H1 (cell line): ENCODE data around the gene ZFAND6. TPM values are rescaled to one million over a fixed set of nuclear protein-coding genes. Genes with fewer than 3 reads are reported as not detected.

ENCODE experiments used
- ASH2L ChIP-seq: fragments of 200-600, 300-600 bp; sonication (generic); IDR thresholded peaks from one replicate; pipeline ENCODE4 v1.7.1; 2017; ENCODE audit warnings: low read length
- EP300 ChIP-seq, 2 experiments: IDR thresholded peaks; 1 replicate in 1 of 2; 2 replicates in 1 of 2; pipeline ENCODE4 v1.6.1; 2011 to 2012; ENCODE audit warnings: low read depth in 2 of 2, low read length in 2 of 2, mild to moderate bottlenecking in 2 of 2, borderline replicate concordance in 1 of 2, inconsistent platforms in 1 of 2, moderate library complexity in 1 of 2
- JUN ChIP-seq: IDR thresholded peaks from 2 replicates; pipeline ENCODE4 v1.6.1; 2011; ENCODE audit warnings: low read depth, mild to moderate bottlenecking, improper control_type of control experiment, low read length
- POLR2AphosphoS5 ChIP-seq: IDR thresholded peaks from 2 replicates; pipeline ENCODE4 v1.6.1; 2011; ENCODE audit warnings: low read depth, low read length
- SIX5 ChIP-seq: IDR thresholded peaks from 2 replicates; pipeline ENCODE4 v1.6.1; 2011; ENCODE audit warnings: mild to moderate bottlenecking, low read depth, low read length
- SP4 ChIP-seq: IDR thresholded peaks from 2 replicates; pipeline ENCODE4 v1.6.1; 2012; ENCODE audit warnings: low read length, inconsistent platforms
- polyA plus RNA-seq, 7 experiments: library from polyadenylated mRNA; depleted of rRNA in 3 of 7; stranded (reverse) in 5 of 7; unstranded in 2 of 7; fragments of >200 nt in 5 of 7; fragments of 200-250 nt in 2 of 7; gene quantifications; 1 replicate in 5 of 7; 2 replicates in 1 of 7; 4 replicates in 1 of 7; pipeline versions ENCODE4 v1.2.1 to v1.2.3, GENCODE V29; 2011 to 2013; ENCODE audit warnings: missing spikeins in 2 of 7, mixed read lengths in 2 of 7
- total RNA-seq: library from RNA; stranded (reverse); fragmentation: NEBNext Ultra II Directional; extraction: Animal tissue kit (Norgen Biotek cat#: 25700); gene quantifications from 2 replicates; pipeline ENCODE4 v1.2.1, GENCODE V29; 2021
- TF ChIP-seq, protein P1 (sequence below), 3 experiments: IDR thresholded peaks; 1 replicate in 2 of 3; 2 replicates in 1 of 3; pipeline versions ENCODE4 v1.5.1 to v1.6.1; 2011; ENCODE audit warnings: low read length in 3 of 3, mild to moderate bottlenecking in 3 of 3, inconsistent platforms in 2 of 3, low read depth in 1 of 3, moderate library complexity in 1 of 3; ENCODE audit not compliant: insufficient read depth in 1 of 3; ENCODE audit errors: control extremely low read depth in 1 of 3

ZFAND6 gene
- total and polyA plus RNA-seq, 2 of the 8 experiments (the other 6 are each of a cell fraction or from before 2014, with no cell fraction given): 136 to 237 TPM

DNA sequence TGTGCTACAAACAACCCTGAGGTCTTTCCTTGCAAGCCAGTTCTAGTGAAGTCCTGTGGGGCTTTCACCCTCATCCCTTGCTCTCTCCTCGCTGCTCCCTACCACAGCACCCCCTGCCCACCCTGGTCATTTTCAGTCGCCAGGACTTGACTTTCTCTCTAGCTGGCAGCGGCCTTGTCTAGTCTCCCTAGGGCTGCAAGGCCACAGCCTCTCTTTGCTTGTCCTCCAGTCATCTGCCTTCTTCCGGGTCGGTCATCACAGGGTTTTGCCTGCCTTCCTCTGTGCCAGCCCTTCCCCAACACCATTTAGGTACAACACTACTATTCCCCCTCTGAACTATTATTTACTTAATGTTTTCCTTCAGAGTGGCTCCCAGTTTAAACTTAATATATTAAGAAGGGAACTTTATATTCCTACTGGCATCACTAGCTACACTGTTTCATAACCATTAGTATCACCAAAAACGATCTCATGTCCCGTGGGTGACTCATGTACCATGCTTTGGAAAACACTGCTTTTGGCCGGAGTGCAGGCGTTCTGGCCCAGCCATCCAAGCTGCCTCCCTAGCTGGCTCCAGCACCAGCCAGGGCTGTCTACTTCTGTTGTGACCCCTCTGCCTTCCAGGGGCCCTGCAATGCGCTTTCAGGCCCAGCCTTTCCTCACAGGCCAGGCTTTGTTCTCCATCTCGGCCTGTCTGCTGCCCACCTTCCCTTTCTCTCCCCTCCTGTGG, 114.7 kb downstream of the ZFAND6 start (continued):
- TF ChIP-seq EP300 (IDR thresholded peaks at IDR 0.05; ENCODE audit: borderline replicate concordance in 1 of 2, low read depth in 2 of 2, low read length in 2 of 2) (no peak), ASH2L (no peak), JUN (no peak), SIX5 (no peak), POLR2AphosphoS5 (no peak), SP4 (no peak)
- TF ChIP-seq, protein P1, sequence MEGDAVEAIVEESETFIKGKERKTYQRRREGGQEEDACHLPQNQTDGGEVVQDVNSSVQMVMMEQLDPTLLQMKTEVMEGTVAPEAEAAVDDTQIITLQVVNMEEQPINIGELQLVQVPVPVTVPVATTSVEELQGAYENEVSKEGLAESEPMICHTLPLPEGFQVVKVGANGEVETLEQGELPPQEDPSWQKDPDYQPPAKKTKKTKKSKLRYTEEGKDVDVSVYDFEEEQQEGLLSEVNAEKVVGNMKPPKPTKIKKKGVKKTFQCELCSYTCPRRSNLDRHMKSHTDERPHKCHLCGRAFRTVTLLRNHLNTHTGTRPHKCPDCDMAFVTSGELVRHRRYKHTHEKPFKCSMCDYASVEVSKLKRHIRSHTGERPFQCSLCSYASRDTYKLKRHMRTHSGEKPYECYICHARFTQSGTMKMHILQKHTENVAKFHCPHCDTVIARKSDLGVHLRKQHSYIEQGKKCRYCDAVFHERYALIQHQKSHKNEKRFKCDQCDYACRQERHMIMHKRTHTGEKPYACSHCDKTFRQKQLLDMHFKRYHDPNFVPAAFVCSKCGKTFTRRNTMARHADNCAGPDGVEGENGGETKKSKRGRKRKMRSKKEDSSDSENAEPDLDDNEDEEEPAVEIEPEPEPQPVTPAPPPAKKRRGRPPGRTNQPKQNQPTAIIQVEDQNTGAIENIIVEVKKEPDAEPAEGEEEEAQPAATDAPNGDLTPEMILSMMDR (IDR thresholded peaks at IDR 0.05; ENCODE audit: control extremely low read depth in 1 of 3, insufficient read depth in 1 of 3, low read depth in 1 of 3, low read length in 3 of 3): no peak
